Measurements from ENCODE around the gene RIPK3.

RIPK3 gene

DNA sequence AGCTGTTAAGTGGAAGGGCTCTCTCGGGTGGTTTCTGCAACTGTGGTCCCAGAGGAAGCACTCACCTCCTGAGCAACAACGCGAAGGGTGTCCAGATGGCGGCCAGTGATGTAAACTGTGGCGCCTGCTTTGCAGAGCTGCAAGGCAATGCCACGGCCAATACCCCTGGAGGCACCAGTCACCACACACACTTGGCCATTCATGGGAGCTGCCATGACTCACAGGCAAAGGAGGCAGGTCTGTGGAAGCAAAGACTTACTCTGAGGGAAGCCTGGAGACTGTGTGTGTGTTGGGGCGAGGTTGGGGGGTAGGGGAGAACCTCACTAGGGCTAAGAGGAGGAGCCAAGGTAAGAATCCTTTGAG is 40.9 kb downstream of the RIPK3 start:
- DNase-seq, result no peak

DNA sequence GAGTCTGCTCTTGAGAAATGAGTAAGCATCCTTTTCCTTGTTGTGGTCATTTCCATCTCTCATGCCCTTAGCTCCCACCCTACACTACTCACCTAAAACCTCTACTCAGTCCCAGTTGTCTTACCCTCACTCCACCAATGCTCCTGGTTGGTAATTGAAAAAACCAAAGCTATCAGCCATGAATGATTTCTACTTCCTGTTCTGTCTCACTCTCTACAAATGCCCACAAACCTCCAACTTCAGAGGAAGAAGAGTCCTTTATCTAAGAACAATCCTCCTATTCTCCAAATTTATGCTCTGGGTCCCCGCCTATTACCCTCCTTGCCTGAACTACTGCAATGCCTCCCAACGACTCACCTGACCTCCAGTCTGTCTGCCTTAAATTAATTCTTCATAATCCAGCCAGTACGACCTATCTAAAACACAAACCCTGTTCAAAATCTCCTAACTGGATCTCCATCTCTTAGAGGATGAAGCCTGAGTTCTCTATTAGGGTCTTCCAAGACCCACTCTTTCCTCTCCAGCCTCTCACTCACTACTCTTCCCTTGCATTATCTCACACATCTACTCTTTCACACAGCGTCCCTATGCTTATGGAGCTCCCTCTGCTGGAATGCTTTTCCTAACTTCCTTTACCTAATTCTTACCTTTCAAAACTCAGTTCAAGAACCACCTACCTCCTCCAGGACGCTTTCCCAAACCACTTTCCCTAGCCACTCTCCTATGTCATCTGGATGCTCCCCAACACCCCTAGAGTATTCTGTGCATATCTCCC is 42.4 kb downstream of the RIPK3 start:
- DNase-seq, result no peak

DNA sequence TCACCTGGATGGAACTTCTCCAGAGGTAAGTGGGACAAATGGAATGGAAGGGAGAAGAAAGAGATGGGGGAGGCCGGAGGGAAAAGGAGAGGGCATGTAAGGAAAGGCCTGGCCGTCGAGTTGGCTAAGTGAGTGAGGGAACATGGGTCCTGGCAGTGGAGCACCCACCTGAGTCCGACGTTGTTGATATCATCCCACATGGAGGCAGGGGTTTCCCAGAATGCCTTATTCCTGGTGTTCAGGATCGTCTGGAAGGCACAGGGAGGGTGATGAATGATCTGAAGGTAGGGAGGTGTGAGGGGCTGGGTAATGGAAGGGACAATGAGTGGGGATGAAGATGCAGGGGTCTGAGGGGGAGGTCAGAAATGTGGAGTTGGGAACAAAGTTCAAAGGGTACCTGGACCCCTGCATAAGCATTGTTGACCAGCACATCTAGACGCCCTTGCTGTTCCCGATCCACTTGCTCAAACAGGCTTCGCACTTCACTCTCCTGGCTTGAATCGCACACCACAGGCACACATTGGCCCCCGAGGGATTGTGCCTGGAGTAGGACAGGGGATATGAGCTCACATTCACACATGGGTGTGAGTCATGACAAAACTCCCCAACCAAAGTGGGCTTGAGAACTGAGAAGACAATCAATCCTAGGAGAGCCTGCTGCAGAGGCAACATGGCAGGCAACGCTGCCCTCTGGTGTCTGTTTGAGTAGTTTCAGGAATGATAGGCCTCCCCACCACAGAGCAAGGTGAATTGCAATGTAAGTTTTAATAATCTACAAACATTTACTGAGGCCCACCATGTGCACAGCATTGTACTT is 43.2 kb downstream of the RIPK3 start:
- DNase-seq, result peak; percentile 61 to 62

DNA sequence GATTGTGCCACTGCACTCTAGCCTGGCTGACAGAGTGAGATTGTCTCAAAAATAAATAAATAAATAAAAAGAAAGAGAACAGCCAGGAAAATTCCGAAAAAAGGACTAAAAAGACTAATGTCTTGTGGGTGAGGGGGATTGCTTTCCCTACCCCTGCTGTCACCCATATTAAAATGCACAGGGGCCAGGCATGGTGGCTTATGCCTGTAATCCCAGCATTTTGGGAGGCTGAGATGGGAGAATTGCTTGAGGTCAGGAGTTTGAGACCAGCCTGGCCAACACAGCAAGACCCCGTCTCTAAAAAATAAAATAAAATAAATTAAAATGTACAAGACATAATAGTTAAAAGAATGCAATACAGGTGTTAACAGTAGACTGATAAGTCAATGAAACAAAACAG is 46.3 kb downstream of the RIPK3 start:
- DNase-seq, result no peak

DNA sequence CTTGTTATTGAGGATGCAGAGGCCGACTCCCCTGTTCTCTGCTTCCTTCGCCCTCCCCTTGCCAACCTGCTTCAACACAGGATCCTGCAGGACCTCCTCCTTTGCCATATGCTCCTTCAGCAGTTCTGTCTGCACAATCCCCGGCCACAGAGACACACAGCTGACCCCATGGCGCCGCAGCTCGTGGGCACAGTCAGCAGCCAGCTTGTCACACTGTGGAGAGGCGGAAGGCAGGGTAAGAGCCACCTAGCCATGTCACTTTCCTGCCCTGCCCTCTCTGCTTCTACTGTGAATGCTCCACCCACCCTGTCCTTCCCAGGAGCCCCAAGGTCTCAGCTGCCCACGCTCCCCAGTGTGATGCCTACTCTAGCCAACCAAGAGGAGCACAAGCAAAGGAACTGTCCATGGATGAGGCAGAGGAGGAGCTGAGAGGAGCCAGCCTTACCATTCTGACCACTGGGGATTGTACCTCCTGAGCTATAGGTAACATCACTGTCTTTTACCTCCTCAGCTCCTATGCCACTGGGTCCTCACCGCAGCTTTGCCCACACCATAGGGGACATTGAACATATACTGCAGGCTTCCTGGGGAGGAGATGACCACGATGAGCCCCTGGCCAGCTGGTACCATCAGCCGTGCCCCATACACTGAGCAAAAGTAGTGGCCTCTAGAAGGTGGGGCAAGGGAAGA is 47.5 kb downstream of the RIPK3 start:
- DNase-seq, result no peak

DNA sequence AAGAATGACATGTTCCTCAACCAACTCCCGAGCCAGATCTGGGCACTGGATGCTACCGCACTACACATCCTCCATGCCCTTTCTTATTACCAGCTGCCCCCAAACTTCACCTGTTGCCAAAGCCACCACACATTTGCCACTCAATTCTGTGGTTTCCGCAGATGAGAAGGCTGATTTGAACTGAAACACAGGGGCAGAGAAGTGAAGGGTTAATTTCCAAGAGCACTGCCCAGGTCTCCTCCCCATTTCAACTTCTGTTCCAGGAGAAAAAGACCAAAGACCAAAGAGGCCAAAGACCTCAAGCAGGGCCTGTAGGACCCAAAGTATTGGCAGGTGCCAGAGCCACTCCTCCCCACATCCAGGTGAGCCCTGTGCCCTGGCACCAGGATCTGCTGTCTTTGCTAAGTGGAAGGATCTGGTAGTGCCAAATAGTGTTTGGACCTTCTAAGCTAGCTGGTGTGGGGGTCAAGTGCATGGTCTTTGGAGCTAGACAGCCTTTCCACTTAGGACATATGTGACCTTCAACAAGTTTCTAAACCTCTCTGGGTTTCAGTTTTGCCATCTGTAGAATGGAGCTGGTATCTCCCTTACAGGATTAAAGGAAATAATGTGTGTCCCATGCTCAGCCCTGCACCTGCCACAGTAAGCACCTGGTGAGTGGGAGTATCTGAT is 48.2 kb downstream of the RIPK3 start:
- DNase-seq, result no peak

DNA sequence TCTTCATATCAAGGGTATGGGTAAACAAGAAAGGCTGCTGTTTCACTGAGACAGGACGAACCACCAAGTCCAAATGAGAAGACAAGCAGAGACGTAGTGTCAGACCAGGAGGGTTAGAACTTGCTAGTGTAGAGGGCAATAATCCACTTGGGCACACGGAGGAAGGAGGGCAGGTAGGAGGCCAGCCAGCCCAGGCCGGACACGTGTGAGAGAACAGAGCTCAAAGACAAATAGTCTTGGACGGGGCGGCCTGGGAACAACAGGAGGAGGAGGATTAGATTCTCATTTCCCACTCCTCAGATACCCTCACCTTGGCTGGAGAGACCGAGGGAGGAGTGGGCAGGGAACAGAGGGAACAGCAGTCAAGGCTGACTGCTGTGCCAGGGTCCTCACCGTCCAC is 49.0 kb downstream of the RIPK3 start:
- DNase-seq, result no peak

DNA sequence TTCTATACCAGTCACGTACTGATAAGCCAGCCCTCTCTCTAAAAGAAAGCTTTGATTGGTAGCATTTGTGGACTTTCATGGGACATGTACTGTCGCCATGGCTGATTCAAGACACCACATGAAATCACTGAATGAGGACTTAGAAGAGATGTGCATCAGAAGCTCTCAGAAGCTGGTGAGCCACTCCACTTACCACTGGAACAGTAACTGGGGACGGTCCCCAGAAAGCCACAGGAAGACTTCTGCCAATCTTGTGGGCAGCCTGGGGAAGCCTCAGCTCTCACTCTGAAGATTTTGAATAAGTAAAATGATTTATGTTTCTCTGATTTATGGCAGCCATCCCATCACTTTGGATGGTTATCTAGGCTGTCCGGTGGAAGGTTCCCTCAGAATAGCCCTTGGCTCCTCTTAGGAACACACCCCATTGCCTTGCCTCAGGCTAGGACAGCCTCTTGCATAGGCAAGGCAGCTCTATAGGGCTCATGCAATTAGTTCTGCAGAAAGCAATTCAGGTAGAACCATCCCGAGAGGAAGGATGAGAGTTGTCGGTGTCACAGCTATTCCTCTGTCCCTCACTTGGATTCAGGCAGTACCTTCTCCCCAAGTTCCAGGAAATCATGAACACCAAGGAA is 50.0 kb downstream of the RIPK3 start:
- DNase-seq, result peak; percentile 54 to 59

DNA sequence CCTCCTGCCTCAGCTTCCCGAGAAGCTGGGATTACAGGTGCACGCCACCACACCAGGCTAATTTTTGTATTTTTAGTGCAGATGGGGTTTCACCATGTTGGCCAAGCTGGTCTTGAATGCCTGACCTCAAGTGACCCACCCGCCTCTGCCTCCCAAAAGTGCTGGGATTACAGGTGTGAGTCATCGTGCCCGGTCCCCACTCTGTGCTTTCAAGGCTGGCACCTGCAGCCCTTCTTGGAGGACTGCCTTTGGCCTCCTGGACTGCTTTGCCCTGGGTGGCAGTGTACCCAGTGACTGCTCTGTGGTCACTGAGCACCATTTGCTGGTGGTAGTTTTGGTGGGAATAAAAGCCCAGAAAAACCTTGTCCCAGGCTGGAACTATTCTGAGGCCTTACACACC is 52.8 kb downstream of the RIPK3 start:
- DNase-seq, result no peak

Data from stimulated activated CD4-positive, alpha-beta T cell treated with anti-CD3 and anti-CD28 coated beads, Interleukin-2, amount 100 ng/mL, for 48 hours (primary cell).